ENCODE data around the gene ZNF148.

ZNF148 gene

GRCh38 chr3:125229707-125230106, 145.4 kb downstream of the ZNF148 start:
- ChIA-PET CTCF (no interaction called here), POLR2A (no interaction called here)
- H3K4me3 ChIP-seq (ENCODE audit: low read depth, low read length): no peak overlapping the region

DNA sequence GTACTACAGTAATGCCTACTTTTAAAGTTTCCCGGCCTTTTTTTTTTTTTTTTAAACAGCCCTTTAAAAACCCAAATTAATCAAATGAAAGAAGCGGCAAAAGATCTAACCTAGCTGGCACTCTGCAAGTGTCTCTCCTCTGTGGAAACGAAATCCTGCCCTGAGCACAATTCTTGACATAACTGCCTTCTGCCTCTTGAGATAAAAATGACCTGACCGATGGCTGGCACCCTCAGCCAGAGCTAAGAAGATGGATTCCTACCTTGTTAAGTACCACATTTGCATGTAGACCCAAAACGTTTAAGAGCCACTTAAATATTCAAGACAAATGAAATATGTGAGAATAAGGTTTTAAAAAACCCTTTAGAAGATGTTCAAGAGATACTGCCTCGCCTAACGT, 146.0 kb downstream of the ZNF148 start:
- ChIA-PET CTCF (no interaction called here), POLR2A (no interaction called here)
- DNase-seq (ENCODE audit: low read depth, low spot score): no peak
- TF ChIP-seq, protein P1, sequence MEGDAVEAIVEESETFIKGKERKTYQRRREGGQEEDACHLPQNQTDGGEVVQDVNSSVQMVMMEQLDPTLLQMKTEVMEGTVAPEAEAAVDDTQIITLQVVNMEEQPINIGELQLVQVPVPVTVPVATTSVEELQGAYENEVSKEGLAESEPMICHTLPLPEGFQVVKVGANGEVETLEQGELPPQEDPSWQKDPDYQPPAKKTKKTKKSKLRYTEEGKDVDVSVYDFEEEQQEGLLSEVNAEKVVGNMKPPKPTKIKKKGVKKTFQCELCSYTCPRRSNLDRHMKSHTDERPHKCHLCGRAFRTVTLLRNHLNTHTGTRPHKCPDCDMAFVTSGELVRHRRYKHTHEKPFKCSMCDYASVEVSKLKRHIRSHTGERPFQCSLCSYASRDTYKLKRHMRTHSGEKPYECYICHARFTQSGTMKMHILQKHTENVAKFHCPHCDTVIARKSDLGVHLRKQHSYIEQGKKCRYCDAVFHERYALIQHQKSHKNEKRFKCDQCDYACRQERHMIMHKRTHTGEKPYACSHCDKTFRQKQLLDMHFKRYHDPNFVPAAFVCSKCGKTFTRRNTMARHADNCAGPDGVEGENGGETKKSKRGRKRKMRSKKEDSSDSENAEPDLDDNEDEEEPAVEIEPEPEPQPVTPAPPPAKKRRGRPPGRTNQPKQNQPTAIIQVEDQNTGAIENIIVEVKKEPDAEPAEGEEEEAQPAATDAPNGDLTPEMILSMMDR (IDR thresholded peaks at IDR 0.05; ENCODE audit: insufficient read depth, low read length, missing control alignments): no peak
- H3K4me3 ChIP-seq (ENCODE audit: low read depth, low read length): no peak overlapping the region

More at GRCh38 chr3:125229707-125230106, 145.4 kb downstream of the ZNF148 start:
- TF ChIP-seq, protein P1 (IDR thresholded peaks at IDR 0.05; ENCODE audit: insufficient read depth, low read length, missing control alignments): no peak
- DNase-seq (ENCODE audit: low read depth, low spot score): no peak

DNA sequence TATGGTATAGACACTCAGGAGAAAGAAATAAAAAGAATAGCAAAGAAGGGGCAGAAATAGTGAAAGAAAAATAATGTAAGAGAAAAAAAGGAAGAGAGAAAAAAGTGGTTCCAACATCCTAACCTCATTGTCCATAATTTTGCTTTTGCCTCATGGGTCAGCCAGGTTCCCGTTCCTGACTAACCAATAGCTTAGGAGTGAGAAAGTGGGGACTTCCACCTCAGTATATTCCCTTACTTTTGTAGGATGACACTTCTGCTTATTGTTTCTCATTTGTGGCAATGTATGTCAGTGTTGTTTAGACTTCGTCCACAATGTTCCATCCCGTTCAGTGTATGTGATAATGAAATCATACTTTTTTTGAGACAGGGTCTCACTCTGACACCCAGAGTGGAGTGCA, 153.3 kb downstream of the ZNF148 start:
- no peak overlapping the region for H3K4me3 ChIP-seq (ENCODE audit: low read depth, low read length)
- DNase-seq (ENCODE audit: low read depth, low spot score): no peak
- TF ChIP-seq, protein P1 (IDR thresholded peaks at IDR 0.05; ENCODE audit: insufficient read depth, low read length, missing control alignments): no peak
- ChIA-PET POLR2A (no interaction called here), CTCF (no interaction called here)

DNA sequence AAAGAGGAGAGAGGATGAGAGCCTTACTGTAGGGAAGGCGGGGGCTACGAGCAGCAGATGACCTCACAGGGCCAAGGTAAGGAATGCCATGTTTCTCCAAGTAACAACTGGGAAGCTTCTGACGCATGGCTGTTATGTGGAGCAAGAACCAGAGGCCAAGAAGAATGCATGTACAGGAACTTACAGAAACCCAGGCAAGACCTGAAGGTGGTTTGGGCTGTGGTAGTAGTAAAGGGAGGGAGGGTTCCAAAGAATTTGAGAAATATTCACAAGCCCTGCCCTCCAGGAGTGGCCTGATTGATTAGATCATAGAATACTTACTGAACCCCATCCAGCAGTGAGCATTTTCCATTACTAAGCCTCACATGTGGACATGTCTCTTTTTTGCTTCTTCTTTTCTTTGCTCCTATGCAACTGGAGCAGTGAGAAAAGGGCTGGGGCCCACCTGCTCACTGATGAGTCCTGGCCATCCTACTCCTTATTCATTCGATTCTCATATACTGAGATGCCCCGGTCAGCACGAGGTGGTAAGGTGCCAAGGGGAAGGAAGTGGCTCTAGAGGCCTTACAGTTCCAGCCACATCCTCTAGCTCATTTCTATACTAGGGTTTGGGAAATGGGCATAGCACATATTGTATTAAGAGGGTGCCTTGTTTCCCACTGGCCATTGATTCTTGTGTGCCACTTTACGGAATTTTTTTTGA, 154.2 kb downstream of the ZNF148 start:
- H3K4me3 ChIP-seq (ENCODE audit: low read depth, low read length): no peak overlapping the region
- ChIA-PET CTCF (interaction anchor here (1.1 kb wide), 1 partner anchor 216 kb away, joined by 4 read pairs; no protein-coding TSS in a partner anchor), POLR2A (no interaction called here)
- TF ChIP-seq, protein P1 (IDR thresholded peaks at IDR 0.05; ENCODE audit: insufficient read depth, low read length, missing control alignments): no peak
- DNase-seq (ENCODE audit: low read depth, low spot score): no peak

- CTCF ChIA-PET: interaction anchor here (0.8 to 1.2 kb wide), 3 partner anchors 12 to 219 kb away, joined by 3 to 4 read pairs (median 4); no protein-coding TSS in a partner anchor
- POLR2A ChIA-PET: no interaction called here
- TF ChIP-seq, protein P1 (IDR thresholded peaks at IDR 0.05; ENCODE audit: insufficient read depth, low read length, missing control alignments): no peak
- no peak for DNase-seq (ENCODE audit: low read depth, low spot score)
- H3K4me3 ChIP-seq (ENCODE audit: low read depth, low read length): no peak overlapping the region
Measured at GRCh38 chr3:125220183-125220582, 154.9 kb downstream of the ZNF148 start.

DNA sequence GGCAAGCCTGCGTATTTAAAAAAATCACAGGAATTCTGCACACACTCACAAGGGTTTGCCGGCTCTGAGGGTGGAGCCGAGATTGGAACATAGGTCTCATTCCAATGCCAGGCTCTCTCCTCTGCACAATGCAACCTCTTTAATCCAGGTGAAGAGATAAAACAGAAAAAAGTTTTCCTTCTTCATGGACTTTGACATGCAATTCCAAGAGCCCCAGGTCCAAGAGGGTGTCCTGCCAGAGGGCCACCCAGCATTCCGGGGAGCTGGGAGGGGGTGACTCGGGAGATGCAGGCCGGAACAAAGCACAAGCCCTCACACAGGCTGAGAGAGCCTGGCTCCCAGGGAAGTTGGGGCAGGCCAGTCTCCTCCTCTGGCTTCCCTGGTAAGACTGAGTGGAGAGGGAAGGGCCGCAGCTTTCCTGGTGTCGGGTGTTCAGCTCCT, 155.8 kb downstream of the ZNF148 start:
- TF ChIP-seq, protein P1 (IDR thresholded peaks at IDR 0.05; ENCODE audit: insufficient read depth, low read length, missing control alignments): no peak
- DNase-seq (ENCODE audit: low read depth, low spot score): no peak
- ChIA-PET CTCF (interaction anchor here (0.8 to 1.2 kb wide), 2 partner anchors 13 to 220 kb away, joined by 3 to 4 read pairs; no protein-coding TSS in a partner anchor), POLR2A (no interaction called here)
- H3K4me3 ChIP-seq (ENCODE audit: low read depth, low read length): no peak overlapping the region
